AG04450 (cell line): ENCODE data around the gene COX17. TPM values are rescaled to one million over a fixed set of nuclear protein-coding genes. Genes with fewer than 3 reads are reported as not detected.
"Not testable (repeated sequence)": the region's sequence is repeated elsewhere in the genome, so short reads cannot be mapped to it uniquely, and the experiment has no call there.

Experiments used
- CTCF ChIA-PET: fragments of 300-600, 350-600 bp; formaldehyde crosslinking; extraction: SDS; loops from one replicate; lab custom pipeline; 2022; ENCODE audit warnings: antibody characterized with exemption, inconsistent platforms; lab: Charles Lee
- POLR2A ChIA-PET: fragments of 350-600 bp; formaldehyde crosslinking; extraction: SDS; loops from one replicate; lab custom pipeline; 2021; ENCODE audit warnings: antibody characterized with exemption, inconsistent platforms; lab: Yijun Ruan, JAX
- DNase-seq: peaks from one replicate; pipeline ENCODE4 v3.0.0-alpha.2; 2011; ENCODE audit warnings: low read depth, low spot score
- H3K27ac ChIP-seq: one replicate; pipeline ENCODE4 v1.5.1; 2012; ENCODE audit warnings: low read depth, low read length, control low read depth
- H3K27me3 ChIP-seq: one replicate; pipeline ENCODE4 v1.6.0; 2012; ENCODE audit warnings: low read length; ENCODE audit not compliant: control insufficient read depth, insufficient read depth
- H3K4me3 ChIP-seq: 2 replicates; pipeline ENCODE4 v1.5.1; 2011; ENCODE audit warnings: mild to moderate bottlenecking, low read depth, low read length, control low read depth
- H3K9me3 ChIP-seq: 2 replicates; pipeline ENCODE4 v1.5.1; 2012; ENCODE audit warnings: low read length; ENCODE audit not compliant: control insufficient read depth, insufficient read depth
- polyA plus RNA-seq: library from polyadenylated mRNA; depleted of rRNA; stranded (reverse); fragments of >200 nt; gene quantifications from 2 replicates; pipeline ENCODE4 v1.2.3, GENCODE V29; 2011
- TF ChIP-seq, protein P1 (sequence below): IDR thresholded peaks from 2 replicates; pipeline ENCODE4 v1.5.1; 2011; ENCODE audit warnings: low read depth, low read length, control low read depth, inconsistent platforms

COX17 gene
- polyA plus RNA-seq, 1 experiment = 19.2 TPM

- Histone ChIP-seq H3K4me3 (no peak overlapping the region), H3K9me3 (no peaks in the 10 kb centered on the region), H3K27ac (no peak overlapping the region), H3K27me3 (peaks cover 8% of the 10 kb centered on the region)
- ChIA-PET CTCF (interaction anchor here (0.7 to 2.7 kb wide), 31 partner anchors 9 to 798 kb away, joined by 3 to 24 read pairs (median 4); partner anchors contain the start of genes TIMMDC1 and TMEM39A), POLR2A (no interaction called here)
- DNase-seq = no peak
- TF ChIP-seq, protein P1, sequence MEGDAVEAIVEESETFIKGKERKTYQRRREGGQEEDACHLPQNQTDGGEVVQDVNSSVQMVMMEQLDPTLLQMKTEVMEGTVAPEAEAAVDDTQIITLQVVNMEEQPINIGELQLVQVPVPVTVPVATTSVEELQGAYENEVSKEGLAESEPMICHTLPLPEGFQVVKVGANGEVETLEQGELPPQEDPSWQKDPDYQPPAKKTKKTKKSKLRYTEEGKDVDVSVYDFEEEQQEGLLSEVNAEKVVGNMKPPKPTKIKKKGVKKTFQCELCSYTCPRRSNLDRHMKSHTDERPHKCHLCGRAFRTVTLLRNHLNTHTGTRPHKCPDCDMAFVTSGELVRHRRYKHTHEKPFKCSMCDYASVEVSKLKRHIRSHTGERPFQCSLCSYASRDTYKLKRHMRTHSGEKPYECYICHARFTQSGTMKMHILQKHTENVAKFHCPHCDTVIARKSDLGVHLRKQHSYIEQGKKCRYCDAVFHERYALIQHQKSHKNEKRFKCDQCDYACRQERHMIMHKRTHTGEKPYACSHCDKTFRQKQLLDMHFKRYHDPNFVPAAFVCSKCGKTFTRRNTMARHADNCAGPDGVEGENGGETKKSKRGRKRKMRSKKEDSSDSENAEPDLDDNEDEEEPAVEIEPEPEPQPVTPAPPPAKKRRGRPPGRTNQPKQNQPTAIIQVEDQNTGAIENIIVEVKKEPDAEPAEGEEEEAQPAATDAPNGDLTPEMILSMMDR = peak; percentile 57
These were observed 4.1 kb upstream of the COX17 start for GRCh38 chr3:119681279-119681678.

DNA sequence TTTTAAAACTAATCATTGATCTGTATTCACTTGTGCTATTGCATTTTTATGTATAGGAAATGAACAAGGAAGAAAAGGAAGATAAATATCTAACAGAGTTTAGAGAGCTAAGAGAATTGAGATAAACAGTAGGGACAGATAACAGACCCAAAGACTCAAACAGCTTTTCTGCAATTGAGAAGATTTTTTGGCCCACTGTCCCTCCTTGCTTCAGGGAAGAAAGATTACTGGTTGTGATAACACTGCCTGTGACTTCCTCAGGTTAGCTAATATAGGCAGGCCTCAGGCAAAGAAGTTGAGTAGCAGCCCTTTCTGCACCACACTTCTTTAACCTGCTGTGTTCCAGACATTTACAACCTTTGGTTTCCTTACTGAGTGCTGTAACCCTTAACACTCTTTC is 2.7 kb upstream of the COX17 start:
- no peaks in the 10 kb centered on the region for H3K9me3 ChIP-seq
- no peak for DNase-seq
- POLR2A ChIA-PET = no interaction called here
- CTCF ChIA-PET = interaction anchor here (0.9 to 2.7 kb wide), 3 partner anchors 10 to 405 kb away, joined by 3 to 21 read pairs (median 6); no protein-coding TSS in a partner anchor
- no peak overlapping the region for H3K27ac ChIP-seq
- H3K27me3 ChIP-seq = peaks cover 6% of the 10 kb centered on the region
- TF ChIP-seq, protein P1 = no peak
- H3K4me3 ChIP-seq = no peak overlapping the region

DNA sequence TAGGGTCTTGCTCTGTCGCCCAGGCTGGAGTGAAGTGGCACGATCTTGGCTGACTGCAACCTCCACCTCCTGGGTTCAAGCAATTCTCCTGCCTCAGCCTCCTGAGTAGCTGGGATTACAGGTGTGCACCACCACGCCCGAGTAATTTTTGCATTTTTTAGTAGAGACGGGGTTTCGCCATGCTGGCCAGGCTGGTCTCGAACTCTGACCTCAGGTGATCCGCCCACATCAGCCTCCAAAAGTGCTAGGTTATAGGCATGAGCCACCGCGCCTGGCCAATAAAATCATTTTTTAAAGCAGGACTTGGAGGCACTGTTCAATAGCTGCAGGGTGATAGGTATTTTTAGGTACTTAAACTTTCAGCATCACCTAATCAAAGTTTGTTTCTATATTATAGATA is 1.0 kb upstream of the COX17 start:
- CTCF ChIA-PET = interaction anchor here (1.0 kb wide), 1 partner anchor 794 kb away, joined by 3 read pairs; no protein-coding TSS in a partner anchor

GRCh38 chr3:119677641-119677934 is 382 bp upstream of the COX17 start:
- ChIA-PET POLR2A (interaction anchor here (0.8 to 1.5 kb wide), 2 partner anchors 147 to 209 kb away, joined by 3 to 6 read pairs; no protein-coding TSS in a partner anchor), CTCF (interaction anchor here (1.6 to 2.1 kb wide), 2 partner anchors 12 to 151 kb away, joined by 5 read pairs; no protein-coding TSS in a partner anchor)
- TF ChIP-seq, protein P1 = no peak
- no peaks in the 10 kb centered on the region for H3K9me3 ChIP-seq
- peak overlapping the region; percentile 60 for H3K4me3 ChIP-seq
- peak overlapping the region; percentile 53 for H3K27ac ChIP-seq
- no peaks in the 10 kb centered on the region for H3K27me3 ChIP-seq
- no peak for DNase-seq

More for the DNA sequence above, 1.0 kb upstream of the COX17 start:
- H3K27ac ChIP-seq, H3K4me3 ChIP-seq, DNase-seq, H3K9me3 ChIP-seq, POLR2A ChIA-PET, H3K27me3 ChIP-seq: not testable (repeated sequence)

GRCh38 chr3:119676020-119676419 is 1.2 kb downstream of the COX17 start:
- TF ChIP-seq, protein P1 = no peak
- Histone ChIP-seq H3K9me3 (no peaks in the 10 kb centered on the region), H3K27me3 (no peaks in the 10 kb centered on the region), H3K4me3 (peak overlapping the region; percentile 60), H3K27ac (no peak overlapping the region)
- ChIA-PET POLR2A (interaction anchor here (1.5 kb wide), 1 partner anchor 146 kb away, joined by 3 read pairs; no protein-coding TSS in a partner anchor), CTCF (interaction anchor here (1.4 to 2.1 kb wide), 3 partner anchors 13 to 150 kb away, joined by 3 to 5 read pairs (median 5); no protein-coding TSS in a partner anchor)
- no peak for DNase-seq
